Tibial artery (tissue), 4 donors: ENCODE data around the gene LMAN1L.

Experiments used
- DNase-seq, 2 donors: peaks; one replicate each; pipeline ENCODE4 v3.0.0-alpha.2; 2019
- H3K27ac ChIP-seq, 2 donors: fragments of 200-600 bp; sonication (generic) in 1 of 2; 1 replicate in 1 of 2; 2 replicates in 1 of 2; pipeline ENCODE4 v1.5.1; 2018 to 2019; ENCODE audit warnings: mild to moderate bottlenecking in 1 of 2
- H3K27me3 ChIP-seq, 2 donors: fragments of 200-600 bp; sonication (generic) in 1 of 2; one replicate each; pipeline versions ENCODE4 v1.5.1 to v1.6.0; 2016 to 2019
- H3K36me3 ChIP-seq, 3 donors: fragments of 200-600 bp; sonication (generic) in 2 of 3; one replicate each; pipeline ENCODE4 v1.5.1; 2016 to 2019; ENCODE audit warnings: mild to moderate bottlenecking in 2 of 3
- H3K4me1 ChIP-seq, 4 donors: fragments of 200-600 bp; sonication (generic) in 2 of 4; 1 replicate in 3 of 4; 2 replicates in 1 of 4; pipeline ENCODE4 v1.5.1; 2016 to 2019
- H3K4me3 ChIP-seq, 2 donors: fragments of 200-600 bp; sonication (generic) in 1 of 2; 1 replicate in 1 of 2; 2 replicates in 1 of 2; pipeline ENCODE4 v1.5.1; 2018 to 2019; ENCODE audit warnings: mild to moderate bottlenecking in 2 of 2
- H3K9me3 ChIP-seq, 3 donors: fragments of 200-600 bp; sonication (generic) in 1 of 3; one replicate each; pipeline ENCODE4 v1.5.1; 2016 to 2019
- CTCF ChIP-seq, 2 experiments: fragments of 200-600 bp in 1 of 2; fragments of 450-650 bp in 1 of 2; IDR thresholded peaks; one replicate each; pipeline ENCODE4 v1.5.1; 2017 to 2019; ENCODE audit warnings: antibody characterized with exemption in 2 of 2, mild to moderate bottlenecking in 1 of 2, moderate library complexity in 1 of 2
- intact Hi-C: fragments of 100-400 bp; cut with DNase I; formaldehyde crosslinking; loops from one replicate; pipeline ENCODE4 v1.15.0; 2023; ENCODE audit warnings: low total_unique reads

The LMAN1L gene

DNA sequence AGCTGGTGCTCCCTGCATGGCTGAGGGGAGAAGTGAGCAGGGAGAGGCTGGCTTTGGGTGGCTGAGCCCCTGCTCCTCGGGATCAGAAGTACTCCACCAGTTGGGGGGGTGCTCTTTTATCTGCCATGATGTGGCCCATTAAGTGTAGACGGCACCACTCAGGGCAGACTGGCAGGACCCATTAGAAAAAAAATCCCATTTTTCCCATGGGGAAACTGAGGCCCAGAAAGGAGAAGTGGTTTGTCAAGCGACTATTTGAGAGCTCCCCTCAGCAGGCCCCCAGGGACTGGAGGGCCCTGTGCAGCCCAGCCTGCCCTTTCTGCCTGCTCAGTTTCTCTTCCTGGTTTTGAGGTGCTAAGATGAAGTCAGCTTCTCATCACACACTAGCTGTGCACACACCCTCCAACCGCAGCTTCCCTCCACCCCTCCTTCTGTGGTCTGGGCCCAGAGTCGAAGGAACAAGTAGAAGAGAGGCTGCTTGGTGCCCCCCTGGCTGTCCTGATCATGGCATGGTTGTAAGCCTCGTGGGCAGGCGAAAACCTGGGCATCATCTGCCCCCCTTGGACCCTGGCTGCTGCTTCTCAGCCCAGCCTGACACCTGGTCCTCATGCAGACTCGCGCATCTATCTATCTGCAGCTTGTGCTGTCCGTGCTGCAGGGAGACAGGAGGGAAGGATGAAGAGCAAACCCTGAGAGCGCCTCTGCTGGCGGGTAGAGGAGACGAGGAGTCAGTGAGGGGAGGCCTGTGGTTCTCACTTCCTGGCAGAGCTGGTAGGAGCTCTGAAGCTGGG lies 25.2 kb upstream of the LMAN1L start:
- H3K9me3 ChIP-seq: no peaks in the 10 kb centered on the region
- peak; percentile 73 to 83 for DNase-seq
- H3K4me1 ChIP-seq: peaks cover 4 to 90% (median 75%) of the 10 kb centered on the region in 4 donors
- peak overlapping the region in 1 of 2 donors; percentile 41 for H3K27ac ChIP-seq
- no peaks in the 10 kb centered on the region for H3K36me3 ChIP-seq
- intact Hi-C loops: loop anchor here (10.0 kb wide), 1 partner anchor 417 kb away; the partner anchor contains the start of gene C15orf39
- H3K27me3 ChIP-seq: no peaks in the 10 kb centered on the region
- no peak overlapping the region for H3K4me3 ChIP-seq
- peak; percentile 12 to 18 for TF ChIP-seq CTCF (IDR thresholded peaks at IDR 0.05)

- TF ChIP-seq CTCF (IDR thresholded peaks at IDR 0.05): no peak
- Histone ChIP-seq H3K36me3 (no peaks in the 10 kb centered on the region), H3K9me3 (no peaks in the 10 kb centered on the region), H3K4me3 (no peak overlapping the region), H3K4me1 (peaks cover 4 to 85% (median 72%) of the 10 kb centered on the region in 4 donors), H3K27ac (no peak overlapping the region), H3K27me3 (no peaks in the 10 kb centered on the region)
- intact Hi-C loops: loop anchor here (10.0 kb wide), 1 partner anchor 417 kb away; the partner anchor contains the start of gene C15orf39
- DNase-seq: no peak
Measured at GRCh38 chr15:74788042-74788682, 24.5 kb upstream of the LMAN1L start.

DNA sequence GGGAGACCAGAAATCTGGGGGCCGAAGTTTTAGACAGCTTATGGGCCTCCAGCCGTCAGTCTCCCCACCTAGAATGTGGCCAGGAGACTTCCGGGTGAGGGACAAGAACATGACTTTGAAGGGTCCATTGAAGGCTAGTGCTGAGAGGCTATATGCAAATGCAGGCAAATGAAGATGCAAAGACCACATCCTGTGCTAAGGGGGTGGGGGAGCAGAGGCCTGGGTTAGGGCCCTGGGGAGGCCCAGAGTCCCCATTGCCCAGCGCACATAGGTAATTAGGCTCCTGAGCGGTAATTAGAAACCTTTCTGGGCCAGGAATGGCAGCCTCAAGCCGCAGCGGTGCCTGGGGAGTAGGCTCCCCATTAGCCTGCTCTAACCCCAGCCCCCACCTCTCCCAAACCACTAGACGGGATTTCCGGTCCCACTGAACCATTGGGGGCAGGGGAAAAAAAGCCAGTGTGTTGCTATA lies 23.9 kb upstream of the LMAN1L start:
- Histone ChIP-seq H3K9me3 (no peaks in the 10 kb centered on the region), H3K4me3 (no peak overlapping the region), H3K27me3 (no peaks in the 10 kb centered on the region), H3K27ac (peak overlapping the region; percentile 45 to 61), H3K36me3 (no peaks in the 10 kb centered on the region), H3K4me1 (peaks cover 4 to 82% (median 66%) of the 10 kb centered on the region in 4 donors)
- TF ChIP-seq CTCF (IDR thresholded peaks at IDR 0.05): no peak
- DNase-seq: no peak
- intact Hi-C loops: loop anchor here (10.0 kb wide), 1 partner anchor 416 kb away; the partner anchor contains the start of gene C15orf39

DNA sequence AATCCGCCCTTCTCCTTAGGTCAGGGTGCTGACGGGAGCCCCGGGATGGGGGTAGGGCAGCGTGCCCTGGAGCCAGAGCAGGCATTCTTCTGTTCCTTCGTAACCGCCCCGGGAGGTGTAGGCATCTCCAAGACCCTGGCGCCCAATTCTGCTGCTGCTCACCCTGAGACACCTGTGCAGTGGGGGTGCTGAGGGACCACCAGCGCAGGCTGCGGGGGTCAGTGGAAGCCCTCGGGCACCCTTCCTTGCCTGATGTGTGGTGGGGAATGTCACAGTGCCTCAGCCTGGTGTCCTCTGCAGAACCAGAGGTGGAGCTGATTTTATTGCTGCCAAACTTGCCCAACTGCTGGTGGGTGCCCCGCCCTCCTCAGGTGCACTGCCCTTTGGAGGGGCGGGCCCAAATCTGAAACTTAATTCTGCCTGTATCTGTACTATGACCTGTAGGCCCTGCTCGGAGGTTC lies 23.4 kb upstream of the LMAN1L start:
- Histone ChIP-seq H3K9me3 (no peaks in the 10 kb centered on the region), H3K27ac (peak overlapping the region; percentile 45 to 61), H3K4me3 (no peak overlapping the region), H3K36me3 (no peaks in the 10 kb centered on the region), H3K4me1 (peaks cover 4 to 77% (median 61%) of the 10 kb centered on the region in 4 donors), H3K27me3 (no peaks in the 10 kb centered on the region)
- no peak for DNase-seq
- intact Hi-C loops: loop anchor here (10.0 kb wide), 1 partner anchor 416 kb away; the partner anchor contains the start of gene C15orf39
- TF ChIP-seq CTCF (IDR thresholded peaks at IDR 0.05): no peak

DNA sequence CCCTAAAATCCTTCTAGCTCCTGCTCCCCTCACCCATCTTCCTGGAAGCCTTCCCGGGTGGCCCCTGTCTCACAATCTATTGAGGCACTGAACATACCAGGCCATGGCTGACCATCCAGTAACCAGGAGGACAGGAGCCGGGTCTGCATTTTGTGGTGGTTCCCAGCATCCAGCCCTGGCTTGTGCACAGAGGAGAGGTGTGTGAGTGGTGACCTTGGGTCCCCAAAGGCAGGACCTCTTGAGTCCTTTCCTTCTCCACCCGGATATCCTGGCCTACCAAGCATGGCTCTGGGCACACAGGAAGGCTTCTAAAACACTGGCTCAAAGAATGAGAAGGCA lies 22.9 kb upstream of the LMAN1L start:
- Histone ChIP-seq H3K36me3 (no peaks in the 10 kb centered on the region), H3K4me1 (peaks cover 4 to 72% (median 58%) of the 10 kb centered on the region in 4 donors), H3K9me3 (no peaks in the 10 kb centered on the region), H3K27ac (peak overlapping the region; percentile 45 to 61), H3K27me3 (no peaks in the 10 kb centered on the region), H3K4me3 (peak overlapping the region in 1 of 2 donors; percentile 0)
- intact Hi-C loops: loop anchor here (10.0 kb wide), 1 partner anchor 415 kb away; the partner anchor contains the start of gene C15orf39
- TF ChIP-seq CTCF (IDR thresholded peaks at IDR 0.05): no peak
- DNase-seq: no peak
